ENCODE results near the gene ENPP1.
"Not testable (repeated sequence)": the region's sequence is repeated elsewhere in the genome, so short reads cannot be mapped to it uniquely, and the experiment has no call there.

ENPP1 gene

GRCh38 chr6:131916091-131916796 is 108.4 kb downstream of the ENPP1 start:
- DNase-seq (ENCODE audit: low read depth): not testable (repeated sequence)

DNA sequence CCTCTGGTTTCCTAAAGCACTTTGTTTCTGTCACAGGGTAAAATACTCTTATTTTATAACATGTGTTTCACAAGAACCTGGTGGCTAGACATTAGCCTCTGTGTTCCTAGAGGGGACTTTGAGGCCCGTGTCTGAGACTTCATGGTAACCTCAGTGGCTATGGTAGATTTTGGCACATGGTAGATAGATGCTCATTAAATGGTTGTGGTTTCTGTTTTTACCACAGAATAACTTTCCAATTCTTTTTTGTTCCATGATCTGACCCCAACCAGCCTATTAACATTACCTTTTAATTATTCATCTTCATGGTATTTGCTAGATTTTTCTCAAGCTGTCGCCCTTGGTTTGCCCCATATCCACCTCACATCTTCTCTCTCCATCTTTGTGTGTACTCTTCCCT is 109.0 kb downstream of the ENPP1 start:
- no peak for DNase-seq (ENCODE audit: low read depth)

GRCh38 chr6:131917318-131917717 is 109.5 kb downstream of the ENPP1 start:
- no peak for DNase-seq (ENCODE audit: low read depth)

GRCh38 chr6:131917763-131918649 is 110.2 kb downstream of the ENPP1 start:
- DNase-seq (ENCODE audit: low read depth): no peak

DNA sequence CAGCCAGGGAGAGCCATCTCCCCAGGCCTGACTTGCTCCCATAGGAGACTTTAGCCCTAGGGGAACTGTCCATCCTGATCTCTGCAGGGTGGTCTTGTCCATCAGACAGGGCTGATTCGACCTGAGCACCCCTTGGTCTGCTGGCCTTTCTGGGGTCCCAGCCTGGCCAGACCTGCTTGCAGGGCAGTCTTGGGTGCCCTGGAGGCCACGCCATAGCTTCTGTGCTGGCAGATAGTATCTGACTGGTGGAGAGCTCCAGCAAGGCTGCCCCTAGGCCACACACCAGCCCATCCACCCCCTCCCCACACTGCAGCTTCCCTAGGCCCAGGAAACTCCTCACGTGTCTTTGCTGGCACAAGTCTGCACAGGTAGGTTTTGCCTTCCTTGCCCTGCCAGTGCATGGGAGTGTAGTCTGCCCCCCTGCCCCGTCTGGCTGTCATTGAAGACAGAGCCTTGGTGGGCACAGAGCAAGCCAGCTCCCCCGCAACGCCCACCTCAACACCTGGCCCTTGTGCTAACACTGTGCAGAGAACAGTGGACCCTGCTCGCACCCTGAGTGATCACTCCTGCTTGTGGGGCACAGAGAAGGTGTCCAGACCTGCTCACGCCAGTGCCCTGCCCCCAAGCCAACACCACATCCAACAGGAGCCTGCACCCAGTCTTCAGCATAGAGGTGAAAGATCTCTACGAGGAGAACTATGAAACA is 111.0 kb downstream of the ENPP1 start:
- DNase-seq (ENCODE audit: low read depth): no peak

- no peak for DNase-seq (ENCODE audit: low read depth)
Observed at GRCh38 chr6:131920656-131921055, 112.8 kb downstream of the ENPP1 start.

DNA sequence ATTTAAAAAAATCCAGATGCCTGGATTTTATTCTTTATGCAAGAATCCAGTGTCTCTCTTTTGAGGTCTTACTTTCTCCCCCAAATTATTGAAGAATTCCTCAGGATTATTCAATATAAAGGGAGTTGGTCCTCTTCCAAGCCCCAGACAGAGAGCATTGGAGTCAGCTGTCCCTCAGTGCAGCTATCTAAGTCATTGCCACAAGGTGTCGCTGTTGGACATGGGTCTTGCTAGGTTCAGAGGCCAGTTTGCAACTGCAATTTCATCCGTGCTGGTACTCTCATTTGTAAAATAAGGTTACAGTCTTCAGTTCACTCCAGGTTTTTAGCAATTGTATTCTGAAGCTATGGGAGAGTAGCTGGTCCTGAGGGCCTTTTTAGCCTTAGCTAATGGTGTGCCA is 115.5 kb downstream of the ENPP1 start:
- DNase-seq (ENCODE audit: low read depth): no peak

DNA sequence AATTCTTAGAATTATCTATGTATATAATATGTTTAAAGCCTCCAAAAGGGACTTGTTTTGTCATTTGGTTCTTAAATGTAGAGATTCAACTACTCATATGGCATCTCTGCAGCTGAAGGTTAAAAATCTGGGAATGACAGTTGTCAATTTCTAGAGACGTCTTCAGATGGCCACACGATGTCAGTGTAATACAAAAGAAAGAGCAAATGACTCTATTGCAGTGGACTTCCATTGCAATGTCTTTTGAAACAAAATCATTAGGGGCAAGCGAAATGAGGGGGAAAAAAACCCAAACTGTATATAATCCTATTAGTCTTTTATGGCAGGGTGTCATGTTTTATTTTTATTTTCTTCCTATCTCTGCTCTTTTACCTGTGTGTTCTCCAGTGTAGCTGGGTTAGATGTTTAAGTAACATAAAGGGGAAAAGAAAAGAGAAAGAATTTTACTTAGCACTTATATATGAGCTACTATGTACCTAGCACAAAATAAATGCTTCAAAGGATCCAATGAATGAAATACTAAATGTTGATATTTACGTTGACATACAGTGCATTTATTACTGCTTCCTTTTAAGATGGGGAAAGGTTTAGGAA is 117.2 kb downstream of the ENPP1 start:
- no peak for DNase-seq (ENCODE audit: low read depth)

DNA sequence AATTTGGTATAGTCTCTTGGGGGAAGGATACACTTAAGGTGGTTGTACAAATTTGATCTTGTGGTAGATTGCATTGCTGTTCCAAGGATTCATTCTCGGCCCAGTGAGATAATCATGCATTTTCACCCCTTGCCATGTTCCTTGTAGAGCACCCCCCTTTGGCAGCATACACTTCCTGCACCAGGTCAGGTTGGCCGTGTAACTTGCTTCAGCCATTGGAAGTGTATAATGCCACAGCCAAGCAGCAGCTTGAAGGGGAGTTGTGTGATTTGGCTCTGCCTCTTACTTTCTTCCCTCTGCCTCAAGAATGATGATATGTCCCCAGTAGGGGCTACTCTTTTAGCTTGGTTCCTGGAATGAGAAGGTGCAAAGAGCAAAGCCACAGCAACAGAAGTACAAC is 121.4 kb downstream of the ENPP1 start:
- no peak for DNase-seq (ENCODE audit: low read depth)

DNA sequence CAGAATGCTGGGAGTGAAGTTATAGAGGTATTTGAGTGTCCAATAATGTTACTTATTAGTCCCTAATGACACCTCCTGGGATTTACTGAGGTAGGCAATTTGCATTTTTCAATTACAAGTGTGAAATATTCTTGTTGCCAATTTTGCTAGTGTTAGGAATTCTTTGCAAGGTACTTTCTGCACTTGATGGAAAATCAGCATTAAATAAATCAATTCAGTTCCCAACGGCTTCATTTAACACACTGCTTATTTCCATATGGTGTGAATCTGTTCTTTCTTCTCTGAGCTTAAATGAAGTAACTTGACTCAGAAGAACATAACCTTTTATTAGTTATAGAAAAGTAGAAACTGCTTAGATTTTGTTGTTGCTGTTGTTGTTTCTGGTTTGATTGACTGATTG is 122.2 kb downstream of the ENPP1 start:
- DNase-seq (ENCODE audit: low read depth): no peak

- no peak for DNase-seq (ENCODE audit: low read depth)
Observed at GRCh38 chr6:131931063-131931750, 123.4 kb downstream of the ENPP1 start.

DNA sequence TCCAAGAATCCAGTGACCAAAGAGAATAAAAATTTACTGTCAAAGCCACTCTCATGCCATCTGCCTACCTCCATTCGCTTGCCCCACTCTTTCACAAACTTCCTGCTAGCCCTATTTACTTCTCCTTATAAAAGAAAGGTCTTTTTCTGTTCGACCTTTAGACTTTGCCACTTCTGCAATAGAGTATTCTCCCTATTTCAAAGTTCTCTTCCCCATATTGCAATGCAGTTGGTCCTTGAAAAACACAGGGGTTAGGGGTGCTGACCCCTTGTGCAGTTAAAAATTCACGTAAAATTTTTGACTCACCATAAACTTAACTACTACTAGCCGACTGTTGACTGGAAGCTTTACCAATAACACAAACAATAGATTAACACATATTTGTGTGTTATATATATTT is 128.3 kb downstream of the ENPP1 start:
- DNase-seq (ENCODE audit: low read depth): no peak

DNA sequence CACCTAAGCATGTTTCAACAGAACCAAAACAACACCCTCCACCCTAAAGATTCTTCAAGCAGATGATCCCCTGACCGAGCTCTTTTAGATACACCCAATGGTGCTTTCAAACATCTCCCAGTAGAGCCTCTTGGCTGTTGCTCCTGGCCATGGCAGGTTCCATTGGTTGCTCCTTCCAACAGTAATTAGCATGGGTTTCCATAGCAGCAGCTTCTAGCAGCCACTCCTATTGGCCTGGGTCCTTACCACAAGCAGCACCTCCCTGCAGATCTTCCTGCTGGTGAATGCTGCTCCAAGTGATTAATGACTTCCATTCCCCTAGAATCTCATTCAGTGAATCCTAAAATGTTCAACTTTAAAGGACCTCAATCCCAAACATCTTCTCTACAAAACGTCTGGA is 129.4 kb downstream of the ENPP1 start:
- no peak for DNase-seq (ENCODE audit: low read depth)

- no peak for DNase-seq (ENCODE audit: low read depth)
Observed at GRCh38 chr6:131937703-131938631, 130.1 kb downstream of the ENPP1 start.
